BJ (cell line): Measurements from ENCODE around the gene RHBDF2. TPM values are rescaled to one million over a fixed set of nuclear protein-coding genes. Genes with fewer than 3 reads are reported as not detected.

Source experiments
- CTCF ChIA-PET: fragments of 350-600 bp; formaldehyde crosslinking; extraction: SDS; loops from one replicate; lab custom pipeline; 2021; ENCODE audit warnings: antibody characterized with exemption, inconsistent platforms; lab: Yijun Ruan, JAX
- POLR2A ChIA-PET: fragments of 300-600 bp; sonication (Branson Sonifier 250); formaldehyde crosslinking; extraction: SDS; loops from one replicate; lab custom pipeline; 2021; ENCODE audit warnings: antibody characterized with exemption; lab: Charles Lee
- DNase-seq: peaks from one replicate; pipeline ENCODE4 v3.0.0-alpha.2; 2011; ENCODE audit warnings: low read depth
- H3K27me3 ChIP-seq: 2 replicates; pipeline ENCODE4 v1.6.0; 2011; ENCODE audit warnings: low read length; ENCODE audit not compliant: control insufficient read depth, insufficient read depth
- H3K36me3 ChIP-seq: 2 replicates; pipeline ENCODE4 v1.5.1; 2011; ENCODE audit warnings: low read length; ENCODE audit not compliant: control insufficient read depth, insufficient read depth
- H3K4me3 ChIP-seq: 2 replicates; pipeline ENCODE4 v1.5.1; 2011; ENCODE audit warnings: low read depth, mild to moderate bottlenecking, control low read depth, low read length
- CTCF ChIP-seq: IDR thresholded peaks from 2 replicates; pipeline ENCODE4 v1.5.1; 2011; ENCODE audit warnings: low read depth, mild to moderate bottlenecking, control low read depth, inconsistent platforms, low read length, moderate library complexity; ENCODE audit not compliant: insufficient read depth
- polyA minus RNA-seq: library from RNA; depleted of rRNA, polyadenylated mRNA; stranded (reverse); fragments of >200 nt; gene quantifications from 2 replicates; pipeline ENCODE4 v1.2.3, GENCODE V29; 2011; rRNA and poly(A)+ RNA removed
- polyA plus RNA-seq: library from polyadenylated mRNA; depleted of rRNA; stranded (reverse); fragments of >200 nt; gene quantifications from 2 replicates; pipeline ENCODE4 v1.2.3, GENCODE V29; 2011; rRNA removed

RHBDF2 gene
- polyA plus RNA-seq (6.4 and 8.9 TPM in 2 replicates), polyA minus RNA-seq (4.9 and 6.2 TPM in 2 replicates)

- no peak for DNase-seq
These were observed at the start of gene RHBDF2 for GRCh38 chr17:76501018-76501826. RHBDF2 (minus strand) TSS chr17:76501423; CDS start chr17:76481524, 19,899 bp downstream.

DNA sequence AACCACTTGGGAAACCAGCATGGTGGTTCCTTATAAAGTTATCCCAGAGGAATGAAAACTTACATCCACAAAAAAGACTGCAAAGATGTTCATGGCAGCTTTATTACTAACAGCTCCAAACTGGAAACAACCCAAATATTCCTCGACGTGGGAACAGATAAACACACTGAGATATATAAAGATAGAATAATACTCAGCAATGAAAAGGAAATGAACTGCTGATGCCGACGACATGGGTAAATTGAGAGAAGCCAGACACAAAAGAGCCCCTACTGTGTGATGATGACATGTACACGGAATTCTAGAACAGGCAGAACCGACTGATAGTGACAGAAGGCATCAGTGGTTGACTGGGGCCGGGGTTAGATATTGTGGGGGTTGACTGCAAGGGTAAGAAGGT, 48.3 kb upstream of the RHBDF2 start:
- CTCF ChIA-PET: interaction anchor here (0.8 to 5.0 kb wide), 3 partner anchors 26 to 132 kb away, joined by 4 to 60 read pairs (median 5); no protein-coding TSS in a partner anchor
- POLR2A ChIA-PET: no interaction called here
- TF ChIP-seq CTCF: no peak
- Histone ChIP-seq H3K27me3 (0 out of 2 replicates have a peak, but pooled peaks cover 1% of the 10 kb centered on the region), H3K36me3 (no peaks in the 10 kb centered on the region), H3K4me3 (no peak overlapping the region)
- no peak for DNase-seq

More at GRCh38 chr17:76501018-76501826, at the start of gene RHBDF2:
- H3K36me3 ChIP-seq: no peaks in the 10 kb centered on the region
- no peak for TF ChIP-seq CTCF
- CTCF ChIA-PET: interaction anchor here (0.6 to 19.7 kb wide), 6 partner anchors 14 to 93 kb away, joined by 3 to 442 read pairs (median 6); partner anchors contain the start of genes AANAT and UBE2O
- peak within 1 kb of the TSS; percentile 52 for H3K4me3 ChIP-seq
- H3K27me3 ChIP-seq: no peaks in the 10 kb centered on the region
- POLR2A ChIA-PET: interaction anchor here (1.1 kb wide), 1 partner anchor 8 kb away, joined by 4 read pairs; no protein-coding TSS in a partner anchor

DNA sequence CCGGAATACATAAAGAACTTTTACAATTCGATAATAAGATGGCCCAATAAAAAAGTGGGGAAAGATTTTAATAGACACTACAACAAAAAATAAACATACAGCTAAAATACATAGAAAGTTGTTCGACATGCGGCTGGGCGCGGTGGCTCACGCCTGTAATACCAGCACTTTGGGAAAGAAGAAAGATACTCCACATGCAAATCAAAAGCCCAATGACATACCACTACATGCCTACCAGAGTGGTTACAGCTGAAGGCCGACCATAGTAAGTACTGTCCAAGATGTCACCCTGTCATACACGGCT, 47.9 kb upstream of the RHBDF2 start:
- Histone ChIP-seq H3K4me3 (no peak overlapping the region), H3K36me3 (no peaks in the 10 kb centered on the region), H3K27me3 (0 out of 2 replicates have a peak, but pooled peaks cover 1% of the 10 kb centered on the region)
- no peak for TF ChIP-seq CTCF
- POLR2A ChIA-PET: no interaction called here
- DNase-seq: no peak
- CTCF ChIA-PET: interaction anchor here (0.8 to 5.0 kb wide), 4 partner anchors 26 to 132 kb away, joined by 3 to 60 read pairs (median 4); no protein-coding TSS in a partner anchor

GRCh38 chr17:76548378-76549214, 47.4 kb upstream of the RHBDF2 start:
- DNase-seq: no peak
- ChIA-PET POLR2A (no interaction called here), CTCF (interaction anchor here (0.9 to 5.0 kb wide), 3 partner anchors 25 to 75 kb away, joined by 3 to 60 read pairs (median 4); no protein-coding TSS in a partner anchor)
- no peak for TF ChIP-seq CTCF
- H3K27me3 ChIP-seq: 0 out of 2 replicates have a peak, but pooled peaks cover 3% of the 10 kb centered on the region
- no peaks in the 10 kb centered on the region for H3K36me3 ChIP-seq
- H3K4me3 ChIP-seq: no peak overlapping the region
